ENCODE measurements around the gene UGT1A8. TPM values are rescaled to one million over a fixed set of nuclear protein-coding genes. Genes with fewer than 3 reads are reported as not detected.

UGT1A8 gene
- total and polyA plus RNA-seq, 2 experiments from 2014 or later, result 0.10 TPM; not detected in 1

DNA sequence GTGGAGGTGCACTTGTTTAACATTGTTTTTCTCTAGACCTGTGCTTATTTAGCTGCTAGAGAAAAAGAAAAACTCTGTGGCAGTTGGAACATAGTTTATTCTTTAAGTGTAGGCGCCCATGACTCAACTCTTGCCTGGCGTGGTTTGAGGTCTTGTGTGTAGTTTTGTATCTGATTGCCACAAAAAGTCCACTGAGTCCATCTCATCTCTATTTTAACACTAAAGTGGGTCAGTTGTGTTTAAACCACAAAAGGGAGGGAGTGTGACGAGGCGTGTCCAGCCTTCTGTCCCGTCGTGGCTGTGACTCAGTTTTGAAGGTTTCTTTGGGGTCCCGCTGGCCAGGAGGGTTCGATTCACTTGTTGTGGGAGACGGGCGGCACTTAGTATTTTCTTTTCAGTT is 39.0 kb downstream of the UGT1A8 start:
- no peaks in the 10 kb centered on the region for H3K36me3 ChIP-seq (replicated peaks; ENCODE audit: insufficient read depth, low read depth)
- WGBS (ENCODE audit: low lambda C conversion rate, missing lambda C conversion rate), result 90% methylated on average over 10 of the region's 10 CpGs
- no peaks in the 10 kb centered on the region for H3K9me2 ChIP-seq (replicated peaks; ENCODE audit: insufficient read depth)
- no peak overlapping the region for H3K4me3 ChIP-seq
- no peak overlapping the region for H3K27ac ChIP-seq
- no peaks in the 10 kb centered on the region for H4K20me1 ChIP-seq (ENCODE audit: insufficient read depth, poor library complexity, severe bottlenecking)
- DNase-seq (ENCODE audit: low spot score), result no peak
- H3K9me3 ChIP-seq (ENCODE audit: low read depth), result no peaks in the 10 kb centered on the region
- no peaks in the 10 kb centered on the region for H3K79me2 ChIP-seq
- H2AFZ ChIP-seq, result no peak overlapping the region
- no peak for TF ChIP-seq EZH2 (IDR thresholded peaks at IDR 0.05; ENCODE audit: borderline replicate concordance)
- TF ChIP-seq, protein P1, sequence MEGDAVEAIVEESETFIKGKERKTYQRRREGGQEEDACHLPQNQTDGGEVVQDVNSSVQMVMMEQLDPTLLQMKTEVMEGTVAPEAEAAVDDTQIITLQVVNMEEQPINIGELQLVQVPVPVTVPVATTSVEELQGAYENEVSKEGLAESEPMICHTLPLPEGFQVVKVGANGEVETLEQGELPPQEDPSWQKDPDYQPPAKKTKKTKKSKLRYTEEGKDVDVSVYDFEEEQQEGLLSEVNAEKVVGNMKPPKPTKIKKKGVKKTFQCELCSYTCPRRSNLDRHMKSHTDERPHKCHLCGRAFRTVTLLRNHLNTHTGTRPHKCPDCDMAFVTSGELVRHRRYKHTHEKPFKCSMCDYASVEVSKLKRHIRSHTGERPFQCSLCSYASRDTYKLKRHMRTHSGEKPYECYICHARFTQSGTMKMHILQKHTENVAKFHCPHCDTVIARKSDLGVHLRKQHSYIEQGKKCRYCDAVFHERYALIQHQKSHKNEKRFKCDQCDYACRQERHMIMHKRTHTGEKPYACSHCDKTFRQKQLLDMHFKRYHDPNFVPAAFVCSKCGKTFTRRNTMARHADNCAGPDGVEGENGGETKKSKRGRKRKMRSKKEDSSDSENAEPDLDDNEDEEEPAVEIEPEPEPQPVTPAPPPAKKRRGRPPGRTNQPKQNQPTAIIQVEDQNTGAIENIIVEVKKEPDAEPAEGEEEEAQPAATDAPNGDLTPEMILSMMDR (IDR thresholded peaks at IDR 0.05; ENCODE audit: poor library complexity), result no peak
- TF ChIP-seq EZH2phosphoT487 (IDR thresholded peaks at IDR 0.05; ENCODE audit: low read depth, severe bottlenecking, unreplicated experiment), result no peak
- no peaks in the 10 kb centered on the region for H3K4me1 ChIP-seq (ENCODE audit: insufficient read depth)
- no peak overlapping the region for H3K4me2 ChIP-seq
- H3K27me3 ChIP-seq, result no peaks in the 10 kb centered on the region

DNA sequence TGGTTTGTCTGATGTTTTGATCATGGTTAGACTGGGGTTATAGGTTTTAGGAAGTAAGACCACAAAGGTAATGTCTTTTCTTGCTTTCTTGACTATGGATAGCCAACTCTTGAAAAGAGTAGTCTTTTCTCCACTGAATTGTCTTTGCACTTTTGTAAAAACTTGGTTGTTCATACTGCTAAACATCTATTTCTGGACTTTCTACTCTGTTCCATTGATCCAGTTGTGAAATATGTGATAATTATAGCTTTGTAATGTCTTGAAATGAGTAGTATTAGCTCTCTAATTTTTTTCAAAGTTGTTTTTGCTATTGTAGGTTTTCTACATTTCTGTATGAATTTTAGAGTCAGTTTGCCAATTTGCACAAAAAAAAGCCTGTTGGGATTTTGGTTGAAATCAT is 41.2 kb downstream of the UGT1A8 start:
- no peaks in the 10 kb centered on the region for H3K36me3 ChIP-seq (replicated peaks; ENCODE audit: insufficient read depth, low read depth)
- TF ChIP-seq EZH2 (IDR thresholded peaks at IDR 0.05; ENCODE audit: borderline replicate concordance), result no peak
- TF ChIP-seq EZH2phosphoT487 (IDR thresholded peaks at IDR 0.05; ENCODE audit: low read depth, severe bottlenecking, unreplicated experiment), result no peak
- TF ChIP-seq, protein P1 (IDR thresholded peaks at IDR 0.05; ENCODE audit: poor library complexity), result no peak
- DNase-seq (ENCODE audit: low spot score), result no peak
- H3K4me1 ChIP-seq (ENCODE audit: insufficient read depth), result no peaks in the 10 kb centered on the region
- no peaks in the 10 kb centered on the region for H3K9me3 ChIP-seq (ENCODE audit: low read depth)
- no peaks in the 10 kb centered on the region for H3K27me3 ChIP-seq
- H2AFZ ChIP-seq, result no peak overlapping the region
- H4K20me1 ChIP-seq (ENCODE audit: insufficient read depth, poor library complexity, severe bottlenecking), result no peaks in the 10 kb centered on the region
- H3K27ac ChIP-seq, result no peak overlapping the region
- H3K4me2 ChIP-seq, result no peak overlapping the region
- H3K79me2 ChIP-seq, result no peaks in the 10 kb centered on the region
- H3K9me2 ChIP-seq (replicated peaks; ENCODE audit: insufficient read depth), result no peaks in the 10 kb centered on the region
- H3K4me3 ChIP-seq, result no peak overlapping the region

DNA sequence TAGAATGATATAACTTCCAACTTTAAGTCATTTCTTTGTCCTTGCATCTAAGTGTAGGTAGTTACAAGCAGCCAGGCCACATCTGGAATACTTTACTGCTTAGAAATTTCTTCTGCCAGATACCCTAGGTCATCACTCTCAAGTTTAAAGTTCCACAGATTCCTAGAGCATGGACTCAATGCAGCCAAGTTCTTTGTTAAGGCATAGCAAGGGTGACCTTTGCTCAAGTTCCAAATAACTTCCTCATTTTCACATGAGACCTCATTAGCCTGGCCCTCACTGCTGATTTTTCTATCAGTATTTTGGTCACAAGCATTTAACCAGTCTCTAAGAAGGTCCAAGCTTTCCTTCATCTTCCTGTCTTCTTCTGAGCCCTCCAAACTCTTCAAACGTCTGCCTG is 46.5 kb downstream of the UGT1A8 start:
- Histone ChIP-seq H3K9me3 (ENCODE audit: low read depth) (no peaks in the 10 kb centered on the region), H3K79me2 (no peaks in the 10 kb centered on the region), H4K20me1 (ENCODE audit: insufficient read depth, poor library complexity, severe bottlenecking) (no peaks in the 10 kb centered on the region), H3K4me1 (ENCODE audit: insufficient read depth) (no peaks in the 10 kb centered on the region), H3K27ac (no peak overlapping the region), H3K4me3 (no peak overlapping the region), H3K4me2 (no peak overlapping the region), H3K9me2 (replicated peaks; ENCODE audit: insufficient read depth) (no peaks in the 10 kb centered on the region), H3K36me3 (replicated peaks; ENCODE audit: insufficient read depth, low read depth) (no peaks in the 10 kb centered on the region), H3K27me3 (no peaks in the 10 kb centered on the region), H2AFZ (no peak overlapping the region)
- 56% methylated on average over 1 of the region's 1 CpG for WGBS (ENCODE audit: low lambda C conversion rate, missing lambda C conversion rate)
- TF ChIP-seq EZH2phosphoT487 (IDR thresholded peaks at IDR 0.05; ENCODE audit: low read depth, severe bottlenecking, unreplicated experiment) (no peak), EZH2 (IDR thresholded peaks at IDR 0.05; ENCODE audit: borderline replicate concordance) (no peak)
- TF ChIP-seq, protein P1 (IDR thresholded peaks at IDR 0.05; ENCODE audit: poor library complexity), result no peak
- no peak for DNase-seq (ENCODE audit: low spot score)

Data from hepatocyte (in vitro differentiated cells).